HG03108 (cell line): ENCODE results near the gene MPO.

Source experiments
- ATAC-seq: cut with Tn5 transposase; IDR thresholded peaks from one replicate; pipeline ENCODE4 v1.9.1; 2021; ENCODE audit warnings: moderate library complexity; ENCODE audit not compliant: unreplicated experiment

The MPO gene

DNA sequence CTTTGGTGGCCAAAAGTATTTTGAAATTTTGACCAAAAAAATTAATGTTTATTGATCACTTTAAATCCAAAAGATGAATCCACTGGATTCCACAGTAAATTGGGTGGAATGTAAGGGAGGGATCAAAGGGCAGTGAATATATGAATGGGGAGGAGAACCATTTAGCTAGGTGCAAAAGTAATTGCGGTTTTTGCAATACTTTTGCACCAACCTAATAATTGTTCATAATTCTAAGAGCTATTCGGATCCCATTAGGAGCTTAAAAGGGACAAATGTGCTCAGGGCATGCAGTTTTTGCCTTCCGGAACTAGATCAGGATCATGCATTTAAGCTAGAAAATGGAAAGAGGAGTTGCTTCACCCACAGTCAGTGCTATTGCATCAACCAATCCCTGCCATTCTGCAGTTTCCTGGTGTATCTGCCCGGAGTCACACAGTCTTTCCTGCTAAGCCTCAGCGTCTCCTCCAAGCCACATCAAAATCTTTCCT lies 42.5 kb downstream of the MPO start, which contains the start of gene LPO:
TSS of gene LPO (plus strand) at position 438 of the 488 bp plus-strand sequence. CDS start 4,396 bp downstream, outside the sequence.
- ATAC-seq: no peak

- ATAC-seq: no peak
Measured at GRCh38 chr17:58236394-58236793, 44.3 kb downstream of the MPO start.

DNA sequence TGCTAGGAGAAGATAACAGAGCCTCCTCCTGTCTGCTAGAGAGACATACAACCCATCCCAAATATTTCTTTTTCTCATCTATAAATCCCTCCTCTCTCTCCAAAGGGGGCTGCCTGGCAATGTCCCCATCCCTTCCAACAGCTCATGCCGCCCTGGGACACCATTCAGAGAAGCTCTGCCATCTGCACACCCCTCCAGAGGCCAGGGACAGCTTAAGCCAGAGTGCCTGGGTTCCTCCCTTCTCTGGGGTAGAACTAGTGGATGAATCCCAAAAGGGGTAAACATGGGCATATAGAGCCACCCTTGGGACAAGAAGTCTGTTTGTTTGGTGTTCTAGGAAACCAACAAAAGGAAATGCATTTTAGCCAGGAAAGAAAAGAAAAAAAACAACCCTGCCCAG lies 44.9 kb downstream of the MPO start:
- no peak for ATAC-seq

DNA sequence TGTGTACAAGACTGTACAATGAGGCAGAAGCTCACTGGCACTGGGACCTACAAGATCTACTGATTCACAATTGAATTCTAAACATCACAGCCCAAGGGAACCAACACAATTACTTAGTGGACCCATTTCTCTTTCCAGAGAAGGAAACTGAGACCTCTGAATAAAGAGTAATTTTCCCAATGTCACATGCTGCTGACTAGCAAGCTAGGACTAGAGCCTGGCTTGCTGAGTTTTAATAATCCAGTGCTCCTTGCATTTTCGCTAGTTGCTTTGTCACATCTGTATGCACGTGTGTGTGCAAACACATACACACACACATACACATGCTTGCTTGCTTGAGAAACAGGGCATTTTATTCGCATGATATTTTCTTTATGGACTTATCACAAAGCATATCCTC lies 46.2 kb downstream of the MPO start:
- no peak for ATAC-seq

DNA sequence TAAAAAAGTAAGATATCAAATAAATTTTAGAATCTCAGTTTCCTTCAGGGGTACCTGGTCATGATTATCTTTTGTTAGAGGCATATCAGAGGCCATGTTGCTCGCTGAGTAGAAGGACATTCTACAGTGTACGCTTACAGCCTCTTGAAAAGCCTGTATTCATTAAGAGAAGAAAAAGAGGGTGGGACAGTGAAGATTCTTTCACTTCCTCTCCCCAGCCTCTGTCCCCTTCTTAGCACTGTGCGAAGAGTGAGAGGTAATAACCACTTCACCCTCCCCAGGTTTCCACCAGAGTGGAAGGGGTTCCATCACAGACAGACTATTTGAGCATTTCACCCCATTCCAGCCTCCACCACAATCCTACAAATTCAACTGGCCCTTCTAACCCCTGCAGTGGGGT lies 47.2 kb downstream of the MPO start:
- peak; percentile 44 for ATAC-seq

DNA sequence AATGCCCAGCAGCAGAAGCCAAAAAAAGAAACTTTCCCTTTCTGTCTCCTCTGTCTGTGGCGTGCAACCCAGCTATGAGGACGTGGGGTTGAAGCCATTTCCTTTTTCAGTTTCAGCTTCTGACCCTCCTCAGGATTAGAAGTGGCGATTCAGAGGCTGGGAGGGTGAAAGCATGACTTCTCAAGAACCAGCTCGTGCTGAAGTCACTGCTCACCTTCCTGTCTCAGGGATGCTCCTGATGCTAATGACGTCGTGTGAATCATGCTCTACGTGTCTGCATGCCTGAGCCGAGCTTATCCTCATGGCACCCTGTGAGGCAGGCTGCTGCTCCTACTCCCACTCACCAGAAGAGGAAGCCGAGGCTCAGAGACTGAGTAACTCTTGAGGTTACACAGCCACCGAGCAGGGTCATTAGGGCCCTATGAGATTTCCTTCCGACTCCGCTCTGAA lies 48.0 kb downstream of the MPO start:
- ATAC-seq: peak; percentile 74

- ATAC-seq: no peak
Measured at GRCh38 chr17:58231641-58232040, 49.1 kb downstream of the MPO start.

DNA sequence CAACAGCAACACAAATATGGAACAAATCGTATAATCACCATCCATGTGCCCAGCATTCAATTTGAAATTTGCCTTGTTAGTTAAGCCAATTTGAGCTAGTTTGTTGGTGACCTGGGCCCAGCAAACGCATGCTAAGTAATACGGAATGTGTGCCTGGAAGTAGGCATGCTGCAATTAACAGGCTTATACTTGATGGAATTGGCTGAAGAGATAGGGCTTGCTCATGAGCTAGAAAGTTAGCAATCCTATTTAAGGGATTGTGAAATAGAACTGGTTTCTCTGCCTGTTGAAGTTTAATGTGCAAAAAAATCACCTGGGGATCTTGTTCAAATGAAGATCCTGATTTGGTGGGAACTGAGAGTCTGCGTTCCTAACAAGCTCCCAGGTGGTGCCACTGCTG lies 50.9 kb downstream of the MPO start:
- no peak for ATAC-seq

DNA sequence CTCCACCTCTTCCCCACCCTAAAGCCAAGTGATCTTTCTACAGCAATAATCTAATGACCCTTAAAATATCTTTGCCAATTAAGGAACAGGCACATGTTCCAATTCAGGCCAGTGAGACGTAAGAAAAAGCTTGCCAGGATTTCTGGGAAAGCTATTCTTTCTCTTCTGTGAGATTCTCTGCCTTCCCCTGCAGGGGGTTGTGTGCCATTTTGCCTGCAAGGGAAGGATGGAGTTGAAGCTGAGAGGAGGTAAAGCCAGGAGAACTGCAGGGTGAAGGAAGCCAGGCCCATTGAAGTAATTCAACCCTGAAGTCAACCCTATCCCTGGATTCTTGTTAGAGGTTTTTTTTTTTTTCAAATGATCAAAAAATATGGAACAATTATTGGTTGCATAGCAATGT lies 51.4 kb downstream of the MPO start:
- no peak for ATAC-seq

DNA sequence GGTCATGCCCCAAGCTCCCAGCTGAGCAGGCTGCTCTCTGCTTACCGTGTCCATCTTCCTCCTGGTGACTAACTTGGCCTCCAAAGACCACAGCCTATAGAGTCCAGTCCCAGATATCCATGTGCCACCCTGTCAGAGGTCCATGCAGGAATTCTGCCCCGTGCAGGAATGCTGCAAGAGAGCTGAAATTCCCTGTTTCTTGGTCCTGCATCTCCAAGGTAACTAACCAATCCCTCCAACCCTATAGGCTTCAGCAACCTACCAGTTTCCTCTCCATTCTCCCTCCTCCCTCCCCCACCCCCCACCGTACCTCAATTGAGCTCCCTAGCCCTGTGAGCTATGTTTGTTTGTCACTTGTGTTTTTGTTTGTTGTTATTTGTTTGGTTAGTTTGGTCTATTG lies 52.1 kb downstream of the MPO start:
- ATAC-seq: no peak

DNA sequence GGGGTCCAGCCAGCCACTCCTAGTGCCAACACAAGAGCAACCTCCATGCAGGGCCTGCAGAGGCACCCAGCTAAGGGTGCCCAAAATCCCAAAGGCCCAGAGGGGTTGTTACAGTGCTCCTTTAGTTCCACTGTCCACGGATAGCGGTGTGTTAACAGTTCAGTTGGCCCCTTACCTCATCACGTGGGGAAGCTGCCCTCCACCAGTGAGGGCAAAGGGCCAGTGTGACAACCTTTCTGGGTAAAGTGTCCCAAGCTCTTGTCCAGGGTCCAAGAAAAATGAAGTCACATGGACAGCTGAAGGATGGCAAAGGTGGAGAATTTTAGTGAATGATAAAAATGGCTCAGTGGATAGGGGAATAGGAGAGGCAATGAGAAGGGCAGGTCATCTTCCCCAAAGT lies 53.0 kb downstream of the MPO start:
- ATAC-seq: no peak

- ATAC-seq: no peak
Measured at GRCh38 chr17:58224315-58224714, 56.4 kb downstream of the MPO start.
